Stimulated activated CD4-positive, alpha-beta T cell treated with anti-CD3 and anti-CD28 coated beads, Interleukin-2, amount 100 ng/mL, for 4 hours (primary cell): ENCODE results near the gene NOP14.
"Not testable (repeated sequence)": the region's sequence is repeated elsewhere in the genome, so short reads cannot be mapped to it uniquely, and the experiment has no call there.

Experiments used
- DNase-seq: peaks from one replicate; pipeline ENCODE4 v3.0.0-alpha.2; 2020; ENCODE audit warnings: low read depth

NOP14 gene

DNA sequence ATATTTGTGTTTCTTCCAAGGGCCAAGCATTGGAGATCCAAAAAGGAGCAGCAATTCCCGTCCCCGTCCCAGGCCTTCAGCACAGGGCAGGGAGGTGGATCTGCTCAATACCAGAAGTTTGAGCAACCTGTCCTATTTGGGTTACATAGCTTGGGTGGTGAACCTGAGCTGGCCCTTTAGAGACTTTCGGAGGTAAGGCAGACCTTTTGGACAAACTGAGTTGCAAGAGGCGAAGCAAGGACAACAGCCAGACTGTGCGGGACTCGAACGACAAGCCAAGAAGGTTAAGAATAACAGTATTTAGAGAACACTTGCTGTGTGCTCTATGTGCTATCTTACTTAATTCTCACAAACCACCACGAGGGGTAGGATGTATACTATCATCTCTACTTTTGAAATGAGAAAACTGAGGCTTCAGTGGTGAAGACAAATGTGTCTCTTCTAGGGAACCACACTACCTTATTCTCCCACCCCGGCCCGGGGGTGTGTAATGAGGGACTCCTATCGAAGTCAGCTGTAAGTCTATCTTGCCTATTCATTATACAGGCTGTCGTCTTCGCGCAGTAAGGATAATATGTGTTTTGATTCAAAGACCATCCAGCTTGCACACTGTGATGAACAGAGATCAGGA lies 1.3 kb downstream of the NOP14 start:
- DNase-seq = no peak

GRCh38 chr4:2961421-2961810 lies 1.8 kb downstream of the NOP14 start:
- DNase-seq = no peak

- not testable (repeated sequence) for DNase-seq
These were observed 2.8 kb downstream of the NOP14 start for GRCh38 chr4:2960450-2960849.

GRCh38 chr4:2958446-2958845 lies 4.8 kb downstream of the NOP14 start:
- no peak for DNase-seq

DNA sequence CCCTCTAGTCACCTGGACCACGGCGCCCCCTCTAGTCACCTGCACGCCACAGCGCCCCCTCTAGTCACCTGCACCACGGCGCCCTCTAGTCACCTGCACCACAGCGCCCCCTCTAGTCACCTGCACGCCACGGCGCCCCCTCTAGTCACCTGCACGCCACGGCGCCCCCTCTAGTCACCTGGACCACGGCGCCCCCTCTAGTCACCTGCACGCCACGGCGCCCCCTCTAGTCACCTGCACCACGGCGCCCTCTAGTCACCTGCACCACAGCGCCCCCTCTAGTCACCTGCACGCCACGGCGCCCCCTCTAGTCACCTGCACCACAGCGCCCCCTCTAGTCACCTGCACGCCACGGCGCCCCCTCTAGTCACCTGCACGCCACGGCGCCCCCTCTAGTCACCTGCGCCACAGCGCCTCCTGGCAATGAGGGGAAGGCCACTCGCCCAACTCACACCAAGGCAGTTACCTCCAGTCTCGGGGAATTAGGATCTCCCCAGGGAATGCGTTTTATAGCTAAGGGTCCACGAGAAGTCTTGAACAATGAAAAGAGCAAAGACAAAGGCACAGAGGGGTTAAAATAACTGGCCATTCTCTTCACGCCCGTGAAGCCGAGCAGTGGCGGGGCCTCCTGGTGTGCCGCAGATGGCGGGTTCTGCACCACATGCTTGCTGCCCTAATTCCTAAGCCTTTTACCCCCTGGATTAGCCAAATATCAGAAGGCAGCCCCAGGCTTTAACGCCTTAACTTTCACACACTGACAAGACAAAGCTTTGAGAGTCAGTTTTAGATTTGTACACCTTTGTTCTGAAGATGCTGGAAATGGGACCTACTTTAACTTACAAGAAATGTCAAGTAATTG lies 7.8 kb downstream of the NOP14 start:
- DNase-seq = not testable (repeated sequence)

DNA sequence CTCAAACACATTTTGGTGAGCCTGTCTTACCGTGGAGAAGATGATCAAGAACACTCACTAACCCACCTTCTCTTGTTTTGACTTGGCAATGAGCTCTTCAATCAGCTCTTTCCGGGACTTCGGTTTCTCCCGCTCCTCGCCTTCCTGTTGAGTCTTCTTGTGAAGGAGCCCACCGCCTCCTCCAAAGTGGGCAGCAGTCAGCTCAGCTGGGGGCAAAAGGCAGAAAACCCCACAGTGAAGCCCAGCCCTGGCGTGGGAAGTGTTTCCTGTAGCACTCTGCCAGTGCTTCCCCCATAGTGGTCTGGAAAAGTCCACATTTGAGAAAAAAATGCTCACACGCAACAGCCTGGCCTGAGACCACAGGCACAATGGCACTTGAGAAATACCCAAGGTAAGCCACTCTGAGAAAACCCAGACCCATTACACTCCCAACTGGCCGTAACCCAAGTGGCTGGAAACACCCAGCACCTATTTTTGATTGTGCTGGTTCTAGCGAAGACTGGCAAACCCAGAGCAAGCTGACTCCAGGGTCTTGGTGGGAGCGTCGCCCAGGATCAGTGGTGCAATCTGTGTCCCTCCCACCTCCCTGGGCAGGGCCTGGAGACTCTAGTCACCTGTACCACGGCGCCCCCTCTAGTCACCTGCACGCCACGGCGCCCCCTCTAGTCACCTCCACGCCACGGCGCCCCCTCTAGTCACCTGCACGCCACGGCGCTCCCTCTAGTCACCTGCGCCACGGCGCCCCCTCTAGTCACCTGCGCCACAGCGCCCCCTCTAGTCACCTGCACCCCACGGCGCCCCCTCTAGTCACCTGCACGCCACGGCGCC lies 8.6 kb downstream of the NOP14 start:
- no peak for DNase-seq

DNA sequence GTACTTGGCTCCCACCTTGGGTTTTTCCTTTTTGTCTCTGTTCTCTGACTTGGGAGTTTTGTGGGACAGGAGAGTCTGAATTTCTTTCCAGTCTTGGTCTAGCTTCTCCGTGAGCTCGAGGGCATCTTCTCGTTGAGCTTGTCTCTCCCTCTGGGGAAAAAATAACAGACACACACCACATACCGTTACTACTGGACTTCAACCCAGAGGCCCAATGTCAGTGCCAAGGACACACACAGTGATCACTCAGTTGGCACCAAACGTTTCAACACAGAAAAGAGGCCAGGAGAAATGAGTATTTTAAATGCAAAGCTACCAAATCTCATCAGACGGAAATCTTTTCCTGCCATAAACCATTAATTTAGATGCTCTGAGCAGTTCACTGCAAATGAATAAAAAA lies 9.7 kb downstream of the NOP14 start:
- DNase-seq = no peak

- no peak for DNase-seq
These were observed 12.8 kb downstream of the NOP14 start for GRCh38 chr4:2950221-2950989.

GRCh38 chr4:2949782-2950125 lies 13.5 kb downstream of the NOP14 start:
- DNase-seq = no peak

- DNase-seq = no peak
These were observed 14.1 kb downstream of the NOP14 start for GRCh38 chr4:2948895-2949781.

- no peak for DNase-seq
These were observed 15.3 kb downstream of the NOP14 start for GRCh38 chr4:2947926-2948325.

- no peak for DNase-seq
These were observed 16.2 kb downstream of the NOP14 start for GRCh38 chr4:2946812-2947600.

DNA sequence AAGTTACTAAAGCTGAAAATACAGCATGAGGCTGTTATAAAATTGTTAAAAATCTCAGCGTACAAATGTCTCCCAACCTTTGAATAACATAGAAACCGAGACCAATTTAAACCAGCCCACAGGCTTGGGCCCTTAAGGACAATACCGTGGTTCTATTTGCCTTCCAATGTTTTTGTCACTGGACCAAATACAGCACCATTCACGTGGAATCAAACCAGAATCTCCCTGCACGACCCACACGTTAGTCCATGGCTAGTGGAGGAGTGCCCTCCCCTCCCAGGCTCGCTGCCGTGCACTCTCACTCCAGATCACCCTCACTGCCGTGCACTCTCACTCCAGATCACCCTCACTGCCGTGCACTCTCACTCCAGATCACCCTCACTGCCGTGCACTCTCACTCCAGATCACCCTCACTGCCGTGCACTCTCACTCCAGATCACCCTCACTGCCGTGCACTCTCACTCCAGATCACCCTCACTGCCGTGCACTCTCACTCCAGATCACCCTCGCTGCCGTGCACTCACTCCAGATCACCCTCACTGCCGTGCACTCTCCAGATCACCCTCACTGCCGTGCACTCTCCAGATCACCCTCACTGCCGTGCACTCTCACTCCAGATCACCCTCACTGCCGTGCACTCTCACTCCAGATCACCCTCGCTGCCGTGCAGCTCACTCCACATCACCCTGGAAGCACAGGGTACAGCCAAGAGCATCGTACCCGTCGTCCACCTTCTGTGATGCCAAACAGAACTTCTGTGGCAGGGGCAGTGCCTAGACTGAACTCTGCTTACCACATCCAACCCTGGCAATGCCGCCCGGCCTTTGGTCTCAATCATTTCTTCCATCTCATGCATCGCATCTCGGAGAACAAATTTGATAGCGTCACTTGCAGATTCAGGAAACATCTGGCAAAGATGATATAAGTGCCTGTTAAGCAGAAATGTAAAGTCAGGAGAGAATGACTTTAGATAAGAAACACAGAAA lies 17.3 kb downstream of the NOP14 start:
- DNase-seq = not testable (repeated sequence)

DNA sequence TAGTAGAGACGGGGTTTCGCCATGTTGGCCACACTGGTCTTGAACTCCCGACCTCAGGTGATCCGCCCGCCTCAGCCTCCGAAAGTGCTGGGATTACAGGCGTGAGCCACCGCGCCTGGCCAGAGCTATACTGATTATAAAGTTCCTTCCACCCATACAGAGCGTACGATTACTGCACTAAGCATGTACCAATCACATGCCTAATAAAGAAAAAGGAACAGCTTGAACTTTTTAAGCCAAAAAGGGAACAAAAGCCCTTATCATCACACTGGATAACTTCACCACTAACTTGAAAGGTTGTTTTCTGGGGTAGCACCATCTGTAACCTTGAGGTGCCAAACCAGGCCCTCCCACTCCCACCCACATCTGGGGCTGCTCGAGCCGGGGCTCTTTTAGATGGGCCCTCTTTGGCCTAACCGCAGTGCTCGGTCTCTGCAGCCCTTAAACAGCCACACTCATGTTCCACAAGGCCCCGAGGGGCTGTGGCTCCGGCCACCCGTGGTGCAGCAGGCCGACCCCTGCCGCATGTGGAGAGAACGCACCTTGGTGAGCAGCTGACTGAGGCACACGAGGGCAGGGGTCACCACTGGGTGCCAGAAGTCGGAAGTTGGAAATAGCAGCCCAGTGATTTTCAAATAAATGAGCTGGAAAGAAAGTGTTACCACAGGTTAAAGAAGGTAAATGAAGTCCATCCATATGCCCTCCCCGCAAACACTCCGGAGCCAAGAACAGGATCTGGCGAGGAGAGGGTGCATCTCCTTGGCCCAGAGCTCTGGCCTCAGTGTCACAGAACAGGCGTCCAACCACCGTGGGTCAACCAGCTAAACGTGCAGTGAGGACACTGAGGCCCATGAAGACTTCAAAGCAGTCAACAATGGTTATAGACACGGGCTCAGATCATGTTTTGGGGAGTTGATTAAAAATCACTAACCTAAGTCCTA lies 18.4 kb downstream of the NOP14 start:
- no peak for DNase-seq

GRCh38 chr4:2944091-2944482 lies 19.1 kb downstream of the NOP14 start:
- no peak for DNase-seq

- no peak for DNase-seq
These were observed 19.7 kb downstream of the NOP14 start for GRCh38 chr4:2943364-2944090.
